NCI-H446 (cell line): ENCODE results near the gene AKAP7.
"Not testable (repeated sequence)": the region's sequence is repeated elsewhere in the genome, so short reads cannot be mapped to it uniquely, and the experiment has no call there.

Experiments
- DNase-seq, 2 experiments: peaks; one replicate each; lab custom pipeline; 2025; lab: John Stamatoyannopoulos, UW

The AKAP7 gene

DNA sequence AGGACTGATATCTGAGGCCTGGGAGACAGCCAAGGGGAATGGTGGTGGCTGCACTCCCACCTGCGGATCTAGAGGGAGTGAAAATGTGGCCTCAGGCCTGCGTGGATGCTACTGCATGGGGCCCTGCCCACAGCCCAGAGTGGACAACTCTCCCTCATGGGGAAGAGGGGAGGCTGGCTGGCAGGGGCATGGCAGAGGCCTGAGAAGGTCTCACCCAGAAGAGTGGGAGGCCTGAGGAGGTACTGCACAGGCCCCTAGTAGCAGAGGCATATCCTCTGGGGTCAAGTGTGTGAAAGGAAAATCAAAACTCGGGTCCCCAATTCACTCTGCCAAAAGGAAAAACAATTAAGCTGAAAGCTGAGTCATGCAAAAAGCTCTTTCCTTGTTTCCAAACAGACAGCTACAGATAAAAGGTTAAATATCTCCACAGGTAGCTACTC is 158.2 kb downstream of the AKAP7 start:
- DNase-seq: no peak

DNA sequence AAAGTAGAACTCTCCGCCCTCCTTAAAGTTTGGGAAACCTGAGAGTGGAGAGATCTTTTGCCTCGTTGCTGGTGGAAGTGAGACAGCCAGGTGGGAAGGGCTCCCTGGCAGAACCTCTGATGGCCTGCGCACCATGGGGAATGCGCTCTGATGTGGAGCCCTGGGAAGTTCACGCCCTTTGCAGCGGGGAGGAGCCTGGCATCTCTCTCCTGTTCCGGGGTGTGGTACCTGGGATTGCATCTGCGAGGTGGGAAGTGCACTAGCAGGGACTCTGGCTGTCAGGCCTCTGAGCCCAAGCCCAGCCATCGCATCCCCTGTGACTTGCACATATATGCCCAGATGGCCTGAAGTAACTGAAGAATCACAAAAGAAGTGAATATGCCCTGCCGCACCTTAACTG is 159.8 kb downstream of the AKAP7 start:
- DNase-seq: no peak

DNA sequence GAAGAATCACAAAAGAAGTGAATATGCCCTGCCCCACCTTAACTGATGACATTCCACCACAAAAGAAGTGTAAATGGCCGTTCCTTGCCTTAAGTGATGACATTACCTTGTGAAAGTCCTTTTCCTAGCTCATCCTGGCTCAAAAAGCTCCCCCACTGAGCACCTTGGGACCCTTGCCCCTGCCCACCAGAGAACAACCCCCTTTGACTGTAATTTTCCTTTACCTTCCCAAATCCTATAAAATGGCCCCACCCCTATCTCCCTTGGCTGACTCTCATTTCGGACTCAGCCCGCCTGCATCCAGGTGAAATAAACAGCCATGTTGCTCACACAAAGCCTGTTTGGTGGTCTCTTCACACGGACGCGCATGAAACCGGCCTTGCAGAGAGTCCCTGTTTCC is 165.6 kb downstream of the AKAP7 start:
- DNase-seq: not testable (repeated sequence)

GRCh38 chr6:131303338-131303930 is 168.2 kb downstream of the AKAP7 start:
- no peak for DNase-seq

DNA sequence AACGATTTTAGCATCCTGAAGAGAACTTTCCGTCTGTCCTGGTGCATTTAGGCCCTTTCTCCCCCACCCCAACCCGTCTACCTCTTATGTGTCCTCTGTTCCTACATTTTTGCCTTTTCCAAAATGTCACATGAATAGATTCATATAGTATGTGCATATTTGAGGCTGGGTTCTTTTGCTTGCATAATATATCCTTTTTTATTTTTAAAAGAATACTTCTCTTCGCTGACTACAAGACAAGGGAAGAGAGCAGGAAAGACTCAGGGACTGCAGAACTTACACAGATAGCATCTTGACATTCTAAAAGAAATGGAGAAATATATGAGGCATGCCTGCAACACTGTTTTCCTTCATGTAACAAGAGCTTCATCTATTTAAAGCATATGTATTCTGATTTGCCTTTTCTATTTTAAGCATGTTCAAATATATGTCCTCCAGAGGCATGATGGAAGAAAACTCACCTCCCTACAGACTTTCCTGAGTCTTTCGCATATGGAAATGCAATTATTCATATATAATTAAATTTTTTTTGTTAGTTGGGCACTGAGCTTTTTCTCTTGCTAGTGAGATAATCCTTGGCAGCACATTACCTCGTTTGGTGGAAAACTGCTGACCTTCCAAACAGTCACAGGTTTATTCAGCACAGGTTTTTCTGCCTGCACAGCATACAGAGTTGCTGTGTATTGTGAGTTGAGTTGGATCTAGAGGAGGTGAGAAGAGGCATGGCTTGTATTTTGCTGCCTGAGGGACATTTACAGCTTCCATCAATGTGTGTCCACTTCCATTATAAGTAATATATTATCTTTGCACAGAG is 170.0 kb downstream of the AKAP7 start:
- DNase-seq: no peak

DNA sequence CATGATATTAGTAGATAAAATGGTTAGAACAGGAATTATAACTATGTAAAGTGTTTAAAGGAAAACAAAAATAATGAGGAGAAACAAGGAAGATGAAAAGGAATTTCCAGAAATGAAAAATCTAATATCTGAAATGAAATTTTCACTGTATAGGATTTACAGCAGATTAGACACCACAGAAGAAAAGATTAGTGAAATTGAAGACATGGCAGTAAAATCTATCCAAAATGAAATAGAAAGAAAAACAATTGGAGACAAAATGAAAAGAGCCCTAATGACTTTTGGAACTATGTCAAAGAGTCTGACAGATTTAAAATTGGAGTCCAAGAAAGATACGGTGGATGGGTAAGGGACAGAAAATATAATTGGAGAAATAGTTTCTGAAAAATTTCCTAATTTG is 174.2 kb downstream of the AKAP7 start:
- no peak for DNase-seq

DNA sequence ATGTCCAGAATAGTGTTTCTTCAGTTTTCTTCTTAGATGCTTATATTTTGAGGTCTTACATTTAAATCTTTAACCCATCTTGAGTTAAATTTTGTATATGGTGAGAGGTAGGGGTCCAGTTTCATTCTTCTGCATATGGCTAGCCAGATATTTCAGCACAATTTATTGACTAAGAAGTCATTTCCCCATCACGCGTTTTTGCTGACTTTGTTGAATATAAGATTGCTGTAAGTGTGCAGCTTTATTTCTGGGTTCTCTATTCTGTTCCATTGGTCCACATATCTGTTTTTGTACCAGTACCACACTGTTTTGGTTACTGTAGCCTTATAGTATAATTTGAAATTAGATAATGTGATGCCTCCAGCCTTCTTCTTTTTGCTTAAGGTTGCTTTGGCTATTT is 179.6 kb downstream of the AKAP7 start:
- no peak for DNase-seq

DNA sequence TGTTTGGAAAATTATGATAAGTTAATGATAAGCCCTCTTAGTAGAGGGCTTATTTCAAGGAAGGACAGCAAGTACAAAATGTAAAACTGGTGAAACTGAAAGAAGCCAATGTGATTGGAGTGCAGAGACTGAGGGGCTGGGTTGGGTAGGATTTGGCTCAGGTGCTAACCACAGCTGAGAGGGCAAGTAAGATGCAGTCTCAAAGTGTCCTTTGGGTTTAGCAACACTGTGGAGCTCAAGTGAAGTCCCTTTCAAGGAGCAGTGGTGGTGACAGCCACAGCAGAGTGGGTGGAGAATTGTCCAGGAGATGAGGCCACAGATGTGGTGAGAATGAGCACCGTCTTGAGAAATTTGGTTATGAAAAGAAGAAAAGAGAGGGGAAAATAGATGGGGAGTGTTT is 181.4 kb downstream of the AKAP7 start:
- DNase-seq: no peak

GRCh38 chr6:131317516-131317915 is 182.2 kb downstream of the AKAP7 start:
- DNase-seq: no peak

DNA sequence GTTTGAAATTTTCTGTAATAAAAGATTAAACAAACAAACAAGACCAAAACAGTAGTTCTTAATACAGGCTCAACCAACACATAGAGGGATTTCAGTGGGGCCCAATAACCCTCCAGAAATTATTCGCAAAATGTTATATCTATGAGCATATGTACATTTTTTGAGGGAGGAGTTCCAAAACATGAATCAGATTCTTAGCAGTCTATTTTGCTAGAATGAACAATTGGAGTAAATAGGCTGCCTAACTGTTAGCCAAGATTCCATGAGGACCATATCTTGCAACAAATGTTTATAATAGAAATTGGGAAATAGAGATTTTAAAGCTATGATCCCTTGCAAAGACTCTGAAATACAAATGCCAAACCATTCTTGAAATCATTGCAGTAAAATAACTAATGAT is 186.3 kb downstream of the AKAP7 start:
- DNase-seq: no peak

DNA sequence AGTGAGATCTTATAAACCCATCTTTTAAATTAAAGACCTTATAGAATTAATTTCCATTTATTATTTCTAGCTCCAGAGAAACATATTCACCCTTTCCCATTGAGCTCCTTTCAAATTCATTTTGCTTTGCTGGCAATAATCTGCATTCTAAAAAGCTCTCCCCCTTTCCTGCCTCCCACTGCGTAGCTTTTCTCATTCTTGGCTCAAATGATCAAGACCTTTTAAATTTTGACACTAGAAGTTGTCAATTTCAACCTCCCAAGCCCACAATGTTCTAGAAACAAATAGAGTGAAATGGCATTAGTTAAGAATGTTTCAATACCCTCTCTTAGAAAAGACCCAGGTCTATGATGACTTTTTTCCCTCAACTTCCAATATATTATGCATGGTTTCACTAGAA is 186.9 kb downstream of the AKAP7 start:
- no peak for DNase-seq

DNA sequence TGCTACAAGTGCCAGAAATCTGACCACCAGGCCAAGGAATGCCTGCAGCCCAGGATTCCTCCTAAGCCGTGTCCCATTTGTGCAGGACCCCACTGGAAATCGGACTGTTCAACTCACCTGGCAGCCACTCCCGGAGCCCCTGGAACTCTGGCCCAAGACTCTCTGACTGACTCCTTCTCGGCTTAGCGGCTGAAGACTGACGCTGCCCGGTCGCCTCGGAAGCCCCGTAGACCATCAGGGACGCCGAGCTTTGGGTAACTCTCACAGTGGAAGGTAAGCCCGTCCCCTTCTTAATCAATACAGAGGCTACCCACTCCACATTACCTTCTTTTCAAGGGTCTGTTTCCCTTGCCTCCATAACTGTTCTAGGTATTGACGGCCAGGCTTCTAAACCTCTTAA is 190.4 kb downstream of the AKAP7 start:
- DNase-seq: not testable (repeated sequence)

DNA sequence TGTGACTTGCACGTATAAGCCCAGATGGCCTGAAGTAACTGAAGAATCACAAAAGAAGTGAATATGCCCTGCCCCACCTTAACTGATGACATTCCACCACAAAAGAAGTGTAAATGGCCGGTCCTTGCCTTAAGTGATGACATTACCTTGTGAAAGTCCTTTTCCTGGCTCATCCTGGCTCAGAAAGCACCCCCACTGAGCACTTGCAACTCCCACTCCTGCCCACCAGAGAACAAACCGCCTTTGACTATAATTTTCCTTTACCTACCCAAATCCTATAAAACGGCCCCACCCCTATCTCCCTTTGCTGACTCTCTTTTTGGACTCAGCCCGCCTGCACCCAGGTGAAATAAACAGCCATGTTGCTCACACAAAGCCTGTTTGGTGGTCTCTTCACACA is 193.5 kb downstream of the AKAP7 start:
- DNase-seq: not testable (repeated sequence)

GRCh38 chr6:131331151-131331550 is 195.9 kb downstream of the AKAP7 start:
- DNase-seq: no peak

GRCh38 chr6:131331873-131332781 is 196.9 kb downstream of the AKAP7 start:
- no peak for DNase-seq
